Neutrophil (primary cell): ENCODE measurements around the gene EP400.

Source experiments
- H3K27ac ChIP-seq: fragments of 200-600 bp; sonication (generic); 2 replicates; pipeline ENCODE4 v1.5.1; 2016; ENCODE audit warnings: mild to moderate bottlenecking, moderate library complexity
- H3K27me3 ChIP-seq: fragments of 200-600 bp; sonication (generic); 2 replicates; pipeline ENCODE4 v1.6.0; 2016; ENCODE audit warnings: mild to moderate bottlenecking
- H3K36me3 ChIP-seq: fragments of 200-600 bp; sonication (generic); 2 replicates; pipeline ENCODE4 v1.5.1; 2017
- H3K4me1 ChIP-seq, 2 experiments: fragments of 200-600 bp in 1 of 2; sonication (generic) in 1 of 2; 1 replicate in 1 of 2; 2 replicates in 1 of 2; pipeline versions ENCODE4 v1.5.1 to v1.6.1; 2013 to 2016; ENCODE audit warnings: low read depth in 1 of 2, low read length in 1 of 2, mild to moderate bottlenecking in 1 of 2, moderate library complexity in 1 of 2; ENCODE audit not compliant: control insufficient read depth in 1 of 2, insufficient read depth in 1 of 2
- H3K4me3 ChIP-seq, 2 experiments: fragments of 200-600 bp in 1 of 2; sonication (generic) in 1 of 2; 1 replicate in 1 of 2; 2 replicates in 1 of 2; pipeline ENCODE4 v1.5.1; 2013 to 2016; ENCODE audit warnings: low read depth in 1 of 2, low read length in 1 of 2, mild to moderate bottlenecking in 1 of 2, moderate library complexity in 1 of 2
- H3K9me3 ChIP-seq: fragments of 200-600 bp; sonication (generic); 2 replicates; pipeline ENCODE4 v1.5.1; 2016
- CTCF ChIP-seq: fragments of 200-600 bp; sonication (generic); IDR thresholded peaks from 2 replicates; pipeline ENCODE4 v1.5.1; 2016; ENCODE audit warnings: antibody characterized with exemption

The EP400 gene

GRCh38 chr12:131918311-131919050 is 31.3 kb upstream of the EP400 start:
- no peak overlapping the region for H3K27ac ChIP-seq
- peaks cover 100% of the 10 kb centered on the region for H3K36me3 ChIP-seq
- H3K4me1 ChIP-seq: no peaks in the 10 kb centered on the region
- H3K27me3 ChIP-seq: no peaks in the 10 kb centered on the region
- no peaks in the 10 kb centered on the region for H3K9me3 ChIP-seq
- no peak for TF ChIP-seq CTCF
- H3K4me3 ChIP-seq: no peak overlapping the region

- no peak overlapping the region for H3K27ac ChIP-seq
- H3K36me3 ChIP-seq: peaks cover 95% of the 10 kb centered on the region
- H3K4me3 ChIP-seq: no peak overlapping the region
- no peak for TF ChIP-seq CTCF
- H3K27me3 ChIP-seq: no peaks in the 10 kb centered on the region
- H3K9me3 ChIP-seq: no peaks in the 10 kb centered on the region
- no peaks in the 10 kb centered on the region for H3K4me1 ChIP-seq
These were observed 30.7 kb upstream of the EP400 start for GRCh38 chr12:131919051-131919347.

GRCh38 chr12:131919366-131920156 is 30.2 kb upstream of the EP400 start:
- no peak for TF ChIP-seq CTCF
- H3K27me3 ChIP-seq: peaks cover 2% of the 10 kb centered on the region
- no peaks in the 10 kb centered on the region for H3K4me1 ChIP-seq
- no peaks in the 10 kb centered on the region for H3K9me3 ChIP-seq
- peaks cover 89% of the 10 kb centered on the region for H3K36me3 ChIP-seq
- H3K4me3 ChIP-seq: no peak overlapping the region
- H3K27ac ChIP-seq: no peak overlapping the region

GRCh38 chr12:131920157-131920508 is 29.6 kb upstream of the EP400 start:
- Histone ChIP-seq H3K27ac (no peak overlapping the region), H3K4me3 (no peak overlapping the region), H3K27me3 (peaks cover 7% of the 10 kb centered on the region), H3K36me3 (peaks cover 83% of the 10 kb centered on the region), H3K9me3 (no peaks in the 10 kb centered on the region), H3K4me1 (no peaks in the 10 kb centered on the region)
- TF ChIP-seq CTCF: no peak

- H3K36me3 ChIP-seq: peaks cover 73% of the 10 kb centered on the region
- no peak overlapping the region for H3K4me3 ChIP-seq
- H3K27me3 ChIP-seq: peaks cover 8% of the 10 kb centered on the region
- H3K9me3 ChIP-seq: no peaks in the 10 kb centered on the region
- peak overlapping the region; percentile 50 for H3K27ac ChIP-seq
- no peak for TF ChIP-seq CTCF
- H3K4me1 ChIP-seq: no peaks in the 10 kb centered on the region
These were observed 28.6 kb upstream of the EP400 start for GRCh38 chr12:131920902-131921840.
